ENCODE measurements around the gene RNU2-63P. TPM values are rescaled to one million over a fixed set of nuclear protein-coding genes. Genes with fewer than 3 reads are reported as not detected.

RNU2-63P gene
- total RNA-seq, 1 experiment from 2014 or later = 5.0 TPM

GRCh38 chr2:88032070-88032702 is 15.8 kb upstream of the RNU2-63P start:
- no peak for TF ChIP-seq CTCF (IDR thresholded peaks at IDR 0.05; ENCODE audit: unreplicated experiment)
- ChIA-PET POLR2A (interaction anchor here (1.6 kb wide), 1 partner anchor 15 kb away, joined by 6 read pairs; no protein-coding TSS in a partner anchor), CTCF (interaction anchor here (2.6 kb wide), 1 partner anchor 28 kb away, joined by 11 read pairs; no protein-coding TSS in a partner anchor)
- Mint-ChIP-seq H3K27me3 (ENCODE audit: insufficient read depth, unreplicated experiment) (no peaks in the 10 kb centered on the region), H3K36me3 (ENCODE audit: insufficient read depth, unreplicated experiment) (peaks cover 66% of the 10 kb centered on the region), H3K9me3 (ENCODE audit: unreplicated experiment) (no peaks in the 10 kb centered on the region), H3K27ac (ENCODE audit: low read depth, unreplicated experiment) (no peak overlapping the region), H3K4me3 (ENCODE audit: unreplicated experiment) (no peak overlapping the region), H3K4me1 (ENCODE audit: insufficient read depth, unreplicated experiment) (peaks cover 5% of the 10 kb centered on the region)
- no peak for DNase-seq (ENCODE audit: unreplicated experiment)
- BruUV-seq (replicated peaks) = no TSS peak
- intact Hi-C loops (cut with micrococcal nuclease) = no loop called here

GRCh38 chr2:88028931-88029330 is 12.6 kb upstream of the RNU2-63P start:
- no peak overlapping the region for H3K27ac Mint-ChIP-seq (ENCODE audit: low read depth, unreplicated experiment)
- H3K4me1 Mint-ChIP-seq (ENCODE audit: insufficient read depth, unreplicated experiment) = no peaks in the 10 kb centered on the region
- BruUV-seq (replicated peaks) = no TSS peak
- no peak overlapping the region for H3K4me3 Mint-ChIP-seq (ENCODE audit: unreplicated experiment)
- CTCF ChIA-PET = interaction anchor here (0.9 kb wide), 1 partner anchor 158 kb away, joined by 4 read pairs; no protein-coding TSS in a partner anchor
- DNase-seq (ENCODE audit: unreplicated experiment) = no peak
- no peaks in the 10 kb centered on the region for H3K27me3 Mint-ChIP-seq (ENCODE audit: insufficient read depth, unreplicated experiment)
- H3K36me3 Mint-ChIP-seq (ENCODE audit: insufficient read depth, unreplicated experiment) = peaks cover 70% of the 10 kb centered on the region
- POLR2A ChIA-PET = no interaction called here
- no peak for TF ChIP-seq CTCF (IDR thresholded peaks at IDR 0.05; ENCODE audit: unreplicated experiment)
- intact Hi-C loops (cut with micrococcal nuclease) = no loop called here
- no peaks in the 10 kb centered on the region for H3K9me3 Mint-ChIP-seq (ENCODE audit: unreplicated experiment)

GRCh38 chr2:88027697-88028389 is 11.5 kb upstream of the RNU2-63P start:
- Mint-ChIP-seq H3K4me3 (ENCODE audit: unreplicated experiment) (no peak overlapping the region), H3K27ac (ENCODE audit: low read depth, unreplicated experiment) (no peak overlapping the region), H3K27me3 (ENCODE audit: insufficient read depth, unreplicated experiment) (no peaks in the 10 kb centered on the region), H3K9me3 (ENCODE audit: unreplicated experiment) (no peaks in the 10 kb centered on the region), H3K36me3 (ENCODE audit: insufficient read depth, unreplicated experiment) (peaks cover 67% of the 10 kb centered on the region), H3K4me1 (ENCODE audit: insufficient read depth, unreplicated experiment) (no peaks in the 10 kb centered on the region)
- BruUV-seq (replicated peaks) = TSS peak; percentile 68
- no peak for DNase-seq (ENCODE audit: unreplicated experiment)
- intact Hi-C loops (cut with micrococcal nuclease) = no loop called here
- no peak for TF ChIP-seq CTCF (IDR thresholded peaks at IDR 0.05; ENCODE audit: unreplicated experiment)
- ChIA-PET CTCF (interaction anchor here (0.6 to 0.9 kb wide), 3 partner anchors 27 to 160 kb away, joined by 3 to 5 read pairs (median 4); no protein-coding TSS in a partner anchor), POLR2A (interaction anchor here (0.6 to 1.1 kb wide), 3 partner anchors 10 to 157 kb away, joined by 3 to 5 read pairs (median 5); no protein-coding TSS in a partner anchor)

GRCh38 chr2:88024509-88024908 is 8.2 kb upstream of the RNU2-63P start:
- ChIA-PET CTCF (interaction anchor here (0.6 to 0.8 kb wide), 3 partner anchors 23 to 135 kb away, joined by 3 to 5 read pairs (median 3); no protein-coding TSS in a partner anchor), POLR2A (interaction anchor here (0.7 kb wide), 1 partner anchor 16 kb away, joined by 4 read pairs; no protein-coding TSS in a partner anchor)
- no peak for TF ChIP-seq CTCF (IDR thresholded peaks at IDR 0.05; ENCODE audit: unreplicated experiment)
- no peaks in the 10 kb centered on the region for H3K4me1 Mint-ChIP-seq (ENCODE audit: insufficient read depth, unreplicated experiment)
- intact Hi-C loops (cut with micrococcal nuclease) = no loop called here
- peaks cover 36% of the 10 kb centered on the region for H3K36me3 Mint-ChIP-seq (ENCODE audit: insufficient read depth, unreplicated experiment)
- no peak for DNase-seq (ENCODE audit: unreplicated experiment)
- no peaks in the 10 kb centered on the region for H3K9me3 Mint-ChIP-seq (ENCODE audit: unreplicated experiment)
- H3K4me3 Mint-ChIP-seq (ENCODE audit: unreplicated experiment) = no peak overlapping the region
- no TSS peak for BruUV-seq (replicated peaks)
- no peak overlapping the region for H3K27ac Mint-ChIP-seq (ENCODE audit: low read depth, unreplicated experiment)
- no peaks in the 10 kb centered on the region for H3K27me3 Mint-ChIP-seq (ENCODE audit: insufficient read depth, unreplicated experiment)

Measured in MCF 10A (cell line).